IPS-NIHi7 (cell line): ENCODE results near the gene BST2.

ENCODE experiments used
- DNase-seq: peaks from one replicate; pipeline ENCODE4 v3.0.0; 2012; ENCODE audit warnings: mixed read lengths; ENCODE audit errors: extremely low spot score

The BST2 gene, protein sequence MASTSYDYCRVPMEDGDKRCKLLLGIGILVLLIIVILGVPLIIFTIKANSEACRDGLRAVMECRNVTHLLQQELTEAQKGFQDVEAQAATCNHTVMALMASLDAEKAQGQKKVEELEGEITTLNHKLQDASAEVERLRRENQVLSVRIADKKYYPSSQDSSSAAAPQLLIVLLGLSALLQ

DNA sequence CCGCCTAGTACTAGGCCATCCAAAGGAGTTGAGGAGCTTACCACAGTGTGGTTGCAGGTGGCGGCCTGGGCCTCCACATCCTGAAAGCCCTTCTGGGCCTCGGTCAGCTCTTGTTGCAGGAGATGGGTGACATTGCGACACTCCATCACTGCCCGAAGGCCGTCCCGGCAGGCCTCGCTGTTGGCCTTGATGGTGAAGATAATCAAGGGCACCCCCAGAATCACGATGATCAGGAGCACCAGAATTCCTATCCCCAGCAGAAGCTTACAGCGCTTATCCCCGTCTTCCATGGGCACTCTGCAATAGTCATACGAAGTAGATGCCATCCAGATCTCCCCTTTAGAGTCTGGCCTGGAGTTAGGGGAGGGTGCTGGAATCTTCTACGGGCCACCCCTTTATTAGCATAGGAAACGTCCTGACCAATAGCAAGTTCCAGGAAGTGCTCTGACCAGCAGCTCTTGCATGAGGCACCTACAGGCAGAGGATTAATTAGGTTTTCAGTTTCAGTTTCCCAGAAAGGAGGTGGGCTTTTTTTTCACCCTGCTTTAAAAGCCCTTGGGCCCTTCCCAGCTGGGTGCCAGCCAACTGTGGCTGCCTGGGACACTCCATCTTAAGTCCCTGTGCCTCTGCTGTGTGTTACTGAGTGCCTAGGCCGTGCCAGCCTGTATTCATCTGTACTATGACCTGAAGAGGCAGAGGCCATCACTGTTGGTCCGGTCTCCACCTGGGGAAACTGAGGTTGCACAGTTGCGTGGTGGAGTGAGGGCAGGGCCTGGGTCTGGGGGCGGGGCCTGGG lies at the start of gene BST2:
BST2 (minus strand) TSS at position 381 of the 796 bp plus-strand sequence; CDS start at position 326, 55 bp downstream.
- peak; percentile 68 for DNase-seq

DNA sequence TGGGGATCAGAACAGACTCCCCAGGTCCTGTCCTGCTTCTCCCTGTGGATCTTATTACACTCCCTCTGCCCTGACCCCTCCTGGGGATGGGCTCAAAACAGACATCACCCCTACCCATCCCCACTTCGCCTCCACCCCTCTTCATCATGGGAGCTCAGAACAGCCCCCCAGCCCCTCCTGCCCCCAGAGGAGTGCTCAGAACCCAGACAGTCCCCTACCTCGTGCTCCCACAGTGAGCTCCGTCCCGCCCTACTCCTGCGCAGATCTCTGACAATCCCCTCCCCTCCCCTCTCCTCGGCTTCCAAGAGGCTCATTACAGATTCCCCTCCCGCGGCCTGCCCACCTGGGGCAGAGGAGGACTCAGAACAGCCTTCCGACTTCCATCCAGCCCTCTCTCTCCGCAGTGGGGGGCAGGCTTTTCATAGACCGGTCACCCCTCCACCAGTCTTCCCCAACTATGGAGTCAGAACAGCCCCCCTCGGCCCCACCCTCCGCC lies 49.2 kb upstream of the BST2 start:
- peak; percentile 61 for DNase-seq

DNA sequence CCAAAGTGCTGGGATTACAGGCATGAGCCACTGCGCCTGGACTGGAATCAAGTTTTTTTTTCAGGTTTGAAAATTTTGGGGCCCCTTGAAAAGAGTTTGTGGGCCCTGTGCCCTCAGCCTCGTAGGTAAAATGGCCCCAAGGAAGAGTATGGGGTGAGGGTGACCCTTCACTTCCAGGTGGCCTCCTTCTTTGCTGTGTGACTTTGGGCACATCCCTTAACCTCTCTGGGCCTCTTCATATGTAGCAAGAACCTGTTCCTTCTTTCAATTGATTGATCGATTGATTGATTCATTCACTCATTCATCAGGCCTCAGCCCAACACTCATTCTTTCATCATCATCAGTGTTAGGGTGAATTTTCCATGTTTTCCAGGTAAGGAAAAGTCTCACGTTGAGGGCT lies 46.4 kb upstream of the BST2 start:
- no peak for DNase-seq

DNA sequence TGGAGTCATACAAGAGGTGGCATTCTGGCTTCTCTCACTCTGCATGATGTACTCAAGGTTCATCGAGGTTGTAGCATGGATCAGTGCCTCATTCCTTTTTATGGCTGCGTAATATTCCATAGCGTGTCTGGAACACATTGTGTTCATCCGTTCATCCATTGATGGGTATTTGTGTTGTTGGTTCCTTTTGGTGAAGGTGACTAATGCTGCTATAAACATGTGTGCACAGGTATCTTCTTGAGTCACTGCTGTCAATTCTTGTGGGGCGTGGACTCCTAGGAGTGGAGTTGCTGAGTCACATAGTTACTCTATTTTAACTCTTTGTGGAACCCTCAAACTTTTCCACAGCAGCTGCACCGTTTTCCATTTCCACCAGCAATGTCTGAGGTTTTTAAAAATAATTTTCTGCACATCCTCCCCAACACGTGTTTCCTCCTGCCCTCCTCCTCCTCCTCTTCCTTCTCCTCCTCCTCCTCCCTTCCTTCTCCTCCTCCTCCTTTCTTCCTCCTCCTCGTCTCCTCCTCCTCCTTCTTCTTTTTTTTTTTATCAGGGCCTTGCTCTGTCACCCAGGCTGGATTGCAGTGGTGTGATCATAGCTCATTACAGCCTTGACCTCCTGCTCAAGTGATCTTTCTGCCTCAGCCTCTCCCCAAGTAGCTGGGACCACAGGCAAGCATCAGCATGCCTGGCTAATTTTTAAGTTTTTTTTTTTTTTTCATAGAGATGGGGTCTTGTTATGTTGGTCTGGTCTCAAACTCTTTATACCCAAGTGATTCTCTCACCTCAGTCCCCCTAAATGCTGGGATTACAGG lies 45.0 kb upstream of the BST2 start:
- DNase-seq = no peak

DNA sequence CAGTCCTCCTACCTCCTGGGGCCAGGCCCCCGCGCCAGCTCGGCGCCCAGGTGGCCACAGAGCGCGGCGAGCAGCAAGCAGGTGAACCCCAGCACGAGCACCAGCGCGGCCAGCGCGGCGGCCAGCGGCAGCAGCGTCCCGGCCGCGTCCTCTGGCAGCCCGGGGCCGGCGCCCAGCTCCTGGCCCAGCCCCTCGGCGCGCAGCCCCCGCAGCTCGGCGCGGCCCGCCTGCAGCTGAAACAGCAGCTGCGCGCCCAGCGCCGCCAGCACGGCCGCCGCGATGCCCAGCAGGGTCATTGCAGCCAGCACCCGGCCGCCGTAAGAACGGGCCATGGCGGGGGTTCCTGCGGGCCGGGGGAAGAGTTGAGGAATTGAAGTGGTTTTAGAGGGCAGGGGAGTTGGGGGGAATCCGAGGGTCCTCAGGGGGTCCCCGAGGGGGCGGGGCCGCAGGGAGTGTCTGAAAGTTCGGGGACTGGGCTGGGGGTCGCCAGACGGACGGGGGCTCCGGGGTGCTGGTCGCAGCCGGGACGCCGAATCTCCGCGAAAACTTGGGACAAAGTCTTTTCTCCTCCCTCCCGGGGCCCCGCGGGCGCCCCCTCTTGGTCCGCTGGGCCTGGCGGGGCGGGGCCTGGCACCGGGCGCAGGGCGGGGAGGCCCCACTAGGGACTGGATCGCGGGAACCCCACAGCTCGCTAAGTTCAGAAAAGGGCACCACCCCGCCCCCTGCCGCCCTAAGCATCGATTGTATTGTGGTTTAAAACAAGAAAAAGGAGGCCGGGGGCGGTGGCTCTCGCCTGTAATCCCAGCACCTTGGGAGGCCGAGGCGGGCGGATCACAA lies 42.9 kb upstream of the BST2 start, which contains the start of gene TMEM221:
TMEM221 (minus strand) TSS at position 538 of the 837 bp plus-strand sequence; CDS start at position 332, 206 bp downstream.
- DNase-seq = peak; percentile 79

DNA sequence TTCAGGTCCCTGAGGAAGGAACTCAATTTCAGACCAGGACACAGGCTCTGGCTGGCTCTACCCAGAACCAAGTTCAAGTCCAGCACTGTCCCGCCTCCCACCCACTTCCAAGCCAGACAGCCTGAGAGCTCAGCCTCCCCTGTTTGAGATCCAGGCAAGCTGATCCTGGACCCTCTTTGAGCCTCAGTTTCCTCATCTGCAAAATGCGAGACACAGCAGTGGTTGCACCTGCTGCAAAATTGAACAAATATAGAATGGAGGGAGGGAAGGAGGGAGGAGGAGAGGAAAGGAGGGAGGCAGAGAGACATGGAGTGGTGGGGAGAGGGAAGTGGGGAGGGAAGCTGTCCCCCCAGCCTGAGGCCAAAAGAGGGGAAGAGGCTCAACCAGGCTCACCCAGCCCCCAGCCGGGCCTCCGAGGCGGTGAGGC lies 42.3 kb upstream of the BST2 start:
- no peak for DNase-seq

DNA sequence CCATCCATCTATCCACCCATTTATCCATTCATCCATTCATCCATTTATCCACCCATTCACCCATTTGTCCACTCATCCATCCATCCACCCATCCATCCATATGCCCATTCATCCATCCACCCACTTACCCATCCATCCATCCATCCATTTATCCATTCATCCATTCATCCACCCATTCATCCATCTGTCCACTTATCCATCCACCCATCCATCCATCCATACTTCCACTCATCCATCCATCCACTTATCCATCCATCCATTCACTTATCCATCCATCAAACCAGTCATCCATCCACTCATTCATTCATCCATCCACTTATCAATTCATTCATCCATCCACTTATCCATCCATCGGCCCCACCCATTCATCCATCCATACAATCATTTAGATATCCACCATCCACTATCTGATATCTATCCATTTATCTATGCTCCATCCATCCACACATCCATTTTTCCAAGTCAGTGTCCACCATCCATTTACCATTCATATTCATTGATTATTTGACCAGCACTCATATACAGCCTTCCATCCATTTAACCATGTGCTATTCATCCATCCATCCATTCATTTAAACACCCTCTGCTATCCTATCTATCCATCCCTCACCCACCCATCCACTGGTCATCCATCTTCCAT lies 40.2 kb upstream of the BST2 start:
- no peak for DNase-seq

DNA sequence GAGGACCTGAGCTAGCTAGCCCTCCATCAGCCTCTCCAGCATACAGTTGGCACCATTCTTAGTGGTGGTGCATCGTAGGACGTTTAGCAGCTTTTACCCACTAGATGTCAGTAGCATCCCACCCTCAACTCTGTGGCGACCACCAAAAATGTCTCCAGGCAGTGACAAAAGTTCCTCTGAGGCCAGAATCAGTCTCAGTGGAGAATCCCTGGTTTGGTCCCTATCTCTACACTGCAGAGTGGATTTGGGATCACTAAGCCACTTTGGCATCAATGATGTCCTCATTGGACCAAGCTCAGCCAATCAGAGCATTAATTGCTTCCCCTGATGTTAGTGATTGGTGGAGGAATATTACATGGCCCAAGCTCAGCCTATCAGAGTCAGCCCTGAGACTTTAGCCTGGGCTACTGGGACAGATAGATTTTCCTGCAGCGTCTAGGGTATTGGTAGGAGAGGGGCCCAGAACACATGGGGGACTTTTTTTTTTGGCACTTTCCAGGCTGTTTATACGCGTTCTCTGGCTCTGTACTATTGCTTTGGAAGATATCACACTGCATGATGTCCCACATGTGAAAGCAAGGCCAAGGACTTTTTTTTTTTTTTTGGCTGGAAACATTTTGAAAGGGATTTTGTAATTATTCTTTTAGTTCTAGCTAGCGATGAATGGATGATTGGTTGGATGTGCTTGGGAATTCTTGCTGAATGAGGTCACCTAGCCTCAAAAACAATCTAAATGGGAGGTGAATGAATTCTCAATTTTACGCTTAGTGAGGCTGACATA lies 36.0 kb upstream of the BST2 start:
- peak; percentile 64 for DNase-seq

DNA sequence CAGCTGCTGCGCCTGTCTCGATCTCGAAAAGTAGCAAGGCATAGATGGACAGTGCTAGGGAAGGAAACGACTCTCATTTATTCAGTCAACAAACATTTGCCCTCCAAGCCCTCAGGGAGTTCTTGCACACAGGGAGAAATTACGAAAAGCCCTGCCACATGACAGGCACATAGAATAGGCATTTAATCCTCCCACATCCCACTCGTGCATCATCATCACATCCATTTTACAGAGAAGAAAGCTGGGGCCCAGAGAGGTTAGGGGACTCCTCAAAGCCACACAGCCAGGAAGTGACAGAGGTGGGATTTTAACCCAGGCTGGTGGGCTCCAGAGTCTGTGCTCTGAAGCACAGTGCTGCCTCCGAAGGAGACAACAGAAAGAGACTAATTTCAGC lies 31.4 kb upstream of the BST2 start:
- DNase-seq = no peak

DNA sequence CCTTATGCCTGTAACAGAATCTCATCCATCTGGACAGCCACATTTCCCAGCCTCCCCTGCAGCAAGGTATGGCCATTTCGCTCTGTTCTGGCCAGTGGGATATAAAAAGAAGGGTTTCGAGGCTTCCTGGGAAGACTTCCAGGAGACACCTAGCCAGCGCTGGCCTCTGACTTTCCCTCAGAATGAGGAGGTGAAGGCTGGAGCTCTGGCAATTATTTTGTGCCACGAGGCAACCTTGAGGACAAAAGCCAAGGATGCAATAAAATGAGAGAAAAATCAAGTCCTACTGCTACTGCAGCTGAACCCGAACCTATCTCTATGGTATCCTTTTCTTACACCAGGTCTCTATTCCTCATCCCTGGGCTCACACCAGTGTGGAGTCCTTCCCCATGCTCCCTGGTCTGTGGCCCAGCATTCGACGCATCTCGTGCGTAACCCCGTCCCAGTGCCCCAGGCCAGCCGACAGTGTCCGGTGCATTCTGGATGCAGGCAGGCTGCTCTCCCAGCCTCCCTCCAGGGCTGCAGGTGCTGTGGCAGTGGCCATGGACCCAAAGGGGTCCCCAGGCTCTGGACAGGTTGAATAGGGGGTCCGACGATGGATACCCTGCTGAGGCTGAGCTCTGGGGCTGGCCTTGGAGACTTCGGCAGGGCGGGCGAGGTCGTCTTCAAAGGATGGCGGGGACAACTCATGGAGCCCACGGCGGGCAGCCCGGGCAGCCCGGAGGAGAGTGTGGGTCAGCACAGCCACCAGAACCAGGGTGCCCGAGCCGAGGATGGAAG lies 30.9 kb upstream of the BST2 start:
- DNase-seq = no peak

DNA sequence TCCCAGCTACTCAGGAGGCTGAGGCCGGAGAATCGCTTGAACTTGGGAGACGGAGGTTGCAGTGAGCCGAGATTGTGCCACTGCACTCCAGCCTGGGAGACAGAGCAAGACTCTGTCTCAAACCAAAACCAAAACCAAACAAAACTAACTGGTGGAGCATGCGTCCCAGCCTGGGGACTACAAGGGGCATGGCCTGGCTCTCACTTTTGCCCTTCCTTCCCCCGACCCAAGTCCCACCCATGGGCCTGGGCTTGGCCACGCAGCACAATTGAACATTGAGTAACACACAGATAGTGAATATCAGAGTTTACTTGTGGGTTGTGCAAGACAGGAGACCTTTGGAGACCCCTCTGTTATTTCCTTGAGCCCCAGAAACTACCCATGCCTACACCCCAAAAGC lies 29.8 kb upstream of the BST2 start:
- no peak for DNase-seq

DNA sequence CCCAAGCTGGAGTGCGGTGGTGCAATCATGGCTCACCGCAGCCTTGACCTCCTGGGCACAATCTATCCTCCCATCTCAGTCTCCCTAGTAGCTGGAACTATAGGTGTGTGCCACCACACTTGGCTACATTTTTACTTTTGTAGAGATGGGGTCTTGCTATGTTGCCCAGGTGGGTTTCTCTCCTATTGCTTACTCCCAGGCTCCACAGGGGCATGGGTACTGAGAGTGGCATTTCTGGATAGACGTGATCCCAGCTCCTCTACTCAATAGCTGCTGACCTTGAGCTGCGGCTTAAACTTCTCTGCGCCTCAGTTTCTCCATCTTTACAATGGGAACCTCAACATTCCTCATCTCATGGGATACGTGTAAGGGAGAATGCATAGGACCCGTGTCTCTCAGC lies 26.0 kb upstream of the BST2 start:
- no peak for DNase-seq

DNA sequence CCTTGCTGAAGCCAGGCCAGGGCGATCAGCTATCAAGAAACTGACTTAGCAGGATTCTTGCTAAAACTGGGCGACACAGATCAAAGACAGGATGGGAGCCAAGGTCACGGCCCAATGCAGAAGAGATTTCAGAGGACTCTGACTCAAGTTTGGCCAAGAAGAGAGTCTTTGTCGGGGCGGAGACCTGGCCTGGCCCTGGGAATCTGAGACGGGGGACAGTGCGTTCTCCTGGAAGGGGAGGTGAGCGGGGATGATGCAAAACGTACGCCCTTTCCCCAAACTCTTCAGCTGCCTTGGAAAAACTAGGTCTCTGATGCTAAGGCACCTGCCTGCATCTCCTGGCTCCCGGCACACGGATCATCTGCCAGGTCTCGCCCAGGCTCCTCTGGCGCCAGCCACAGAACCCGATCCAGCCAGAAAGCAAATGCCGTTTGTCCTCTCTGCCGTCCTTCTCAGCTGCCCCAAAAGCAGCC lies 24.2 kb upstream of the BST2 start:
- DNase-seq = no peak

DNA sequence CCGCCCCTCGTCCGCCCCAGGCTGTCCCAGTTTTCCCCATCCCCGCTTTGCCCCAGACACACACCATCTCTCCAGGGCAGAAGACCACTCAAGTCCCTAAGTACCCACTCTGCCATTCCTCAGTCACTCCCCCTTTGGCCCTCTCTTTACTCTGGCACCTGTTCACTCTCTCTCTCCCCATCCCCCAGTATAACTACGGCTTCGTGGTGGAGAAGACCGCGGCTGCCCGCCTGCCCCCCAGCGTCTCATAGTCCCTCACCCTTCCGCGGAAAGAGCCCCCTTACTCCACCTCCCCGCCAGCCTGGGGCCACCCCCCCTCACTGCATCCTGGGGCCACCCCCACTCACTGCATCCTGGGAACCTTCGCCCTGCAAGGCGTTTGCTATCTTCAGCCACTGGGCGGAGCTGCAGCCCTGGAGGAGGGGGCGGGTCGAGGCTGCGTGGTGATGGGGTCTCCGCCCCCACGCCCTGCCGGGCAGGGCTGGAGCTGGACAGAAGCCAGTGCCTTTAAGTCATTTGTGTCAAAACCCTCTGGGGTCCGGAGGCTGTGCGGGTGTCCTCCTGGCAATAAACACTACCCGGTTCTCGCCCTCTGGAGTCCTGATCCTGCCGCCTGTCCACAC lies 19.4 kb upstream of the BST2 start:
- DNase-seq = peak; percentile 93

DNA sequence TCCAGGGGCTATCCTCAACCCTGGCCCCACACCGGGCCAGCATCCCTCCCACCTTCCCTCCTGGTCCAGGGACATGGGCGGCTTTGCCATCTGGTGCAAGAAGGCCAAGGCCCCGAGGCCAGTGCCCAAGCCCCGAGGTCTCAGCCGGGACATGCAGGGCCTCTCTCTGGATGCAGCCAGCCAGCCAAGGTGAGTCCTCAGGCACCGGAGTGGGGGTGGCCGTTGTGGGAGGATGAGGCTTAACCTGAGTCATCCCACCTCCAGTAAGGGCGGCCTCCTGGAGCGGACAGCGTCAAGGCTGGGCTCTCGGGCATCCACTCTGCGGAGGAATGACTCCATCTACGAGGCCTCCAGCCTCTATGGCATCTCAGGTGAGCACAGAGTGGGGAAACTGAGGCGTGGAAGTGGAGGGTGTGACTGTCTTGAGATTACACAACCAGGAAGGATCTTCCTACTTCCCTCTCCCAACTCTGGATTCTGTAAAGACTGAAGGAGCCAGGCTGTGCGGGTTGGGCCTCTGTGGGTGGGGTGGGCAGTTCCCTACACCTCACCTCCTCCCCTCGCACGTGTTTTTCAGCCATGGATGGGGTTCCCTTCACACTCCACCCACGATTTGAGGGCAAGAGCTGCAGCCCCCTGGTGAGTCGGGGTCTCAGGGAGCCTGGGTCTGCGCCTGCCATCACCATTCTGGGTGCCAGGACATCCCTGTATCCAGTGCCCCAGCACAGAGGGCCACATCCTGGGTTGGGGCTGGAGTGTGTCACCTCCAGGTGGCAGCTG lies 18.2 kb upstream of the BST2 start:
- no peak for DNase-seq

DNA sequence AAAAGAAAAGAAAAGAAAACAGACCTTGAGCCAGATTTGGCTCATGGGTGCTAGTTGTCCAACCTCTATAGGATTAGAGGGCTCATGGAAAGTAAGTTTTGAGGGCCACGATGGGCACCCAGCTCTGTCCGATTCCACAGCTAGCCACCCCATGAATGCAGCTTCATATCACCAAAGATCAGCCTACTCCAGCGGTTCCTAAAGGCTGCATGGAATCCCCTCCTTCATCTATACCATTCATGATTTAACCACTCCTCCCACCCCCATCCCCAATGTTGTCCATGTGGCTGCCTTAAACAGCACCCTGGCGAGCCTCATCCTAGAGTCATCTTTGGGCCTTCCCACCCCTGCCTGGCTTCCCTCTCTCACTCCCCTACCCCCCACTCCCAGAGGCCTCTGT lies 16.5 kb upstream of the BST2 start:
- no peak for DNase-seq

DNA sequence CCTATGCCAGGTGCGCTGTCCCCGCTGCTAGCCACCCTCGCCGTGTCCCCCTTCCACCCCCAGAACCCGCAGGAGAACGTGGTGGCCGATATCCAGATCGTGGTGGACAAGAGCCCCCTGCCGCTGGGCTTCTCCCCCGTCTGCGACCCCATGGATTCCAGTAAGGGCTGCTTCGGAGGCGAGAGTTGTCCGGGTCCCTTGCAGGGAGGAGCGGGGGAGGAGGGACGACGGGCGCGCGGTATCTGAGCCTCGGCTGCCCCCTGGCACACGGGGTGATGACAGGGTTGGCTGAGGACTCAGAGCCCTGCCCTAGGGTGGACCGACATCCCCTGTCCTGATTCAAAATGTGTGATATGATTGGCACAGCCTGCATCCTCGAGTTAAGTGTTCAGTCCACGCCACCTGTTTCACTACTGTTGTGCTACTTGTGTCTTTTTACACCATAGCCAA lies 15.1 kb upstream of the BST2 start:
- peak; percentile 58 for DNase-seq
